Activated B cell treated with CpG ODN at 0.5 μM for 24 hours (primary cell): Measurements from ENCODE around the gene CD80. TPM values are rescaled to one million over a fixed set of nuclear protein-coding genes. Genes with fewer than 3 reads are reported as not detected.

Source experiments
- ATAC-seq: fragments of 200-7000 bp; cut with Tn5 transposase; one replicate; pipeline ENCODE4 v1.10.0; 2021; ENCODE audit warnings: low read depth, mild to moderate bottlenecking, moderate library complexity
- CTCF ChIA-PET: fragments of 350-600 bp; sonication (Branson Sonifier 250); formaldehyde crosslinking; loops from one replicate; lab custom pipeline; 2021; ENCODE audit warnings: antibody characterized with exemption; lab: Charles Lee
- POLR2A ChIA-PET: fragments of 350-600 bp; sonication (Branson Sonifier 250); formaldehyde crosslinking; loops from one replicate; lab custom pipeline; 2021; ENCODE audit warnings: antibody characterized with exemption; lab: Charles Lee
- DNase-seq: peaks from one replicate; pipeline ENCODE4 v3.0.0; 2022
- H3K27ac Mint-ChIP-seq: one replicate; pipeline ENCODE4 v1.8.0; 2020; ENCODE audit warnings: mixed read lengths
- H3K27me3 Mint-ChIP-seq: one replicate; pipeline ENCODE4 v1.8.0; 2021; ENCODE audit warnings: mixed read lengths
- H3K36me3 Mint-ChIP-seq: one replicate; pipeline ENCODE4 v1.8.0; 2021; ENCODE audit warnings: low read depth, mixed read lengths
- H3K4me1 Mint-ChIP-seq: one replicate; pipeline ENCODE4 v1.8.0; 2021; ENCODE audit warnings: mixed read lengths
- H3K4me3 Mint-ChIP-seq: one replicate; pipeline ENCODE4 v1.8.0; 2020; ENCODE audit warnings: mild to moderate bottlenecking, mixed read lengths
- H3K9me3 Mint-ChIP-seq: one replicate; pipeline ENCODE4 v1.8.0; 2020; ENCODE audit warnings: mixed read lengths
- CTCF ChIP-seq: fragments of 200-600 bp; IDR thresholded peaks from one replicate; pipeline ENCODE4 v1.8.0; 2022; ENCODE audit warnings: antibody characterized with exemption, mild to moderate bottlenecking
- intact Hi-C: fragments of 100-400 bp; cut with micrococcal nuclease; formaldehyde crosslinking; loops from one replicate; pipeline ENCODE4 v1.15.1; 2024
- total RNA-seq: library from RNA; stranded (reverse); gene quantifications from 2 replicates; pipeline ENCODE4 v1.2.3, GENCODE V29; 2022

Gene CD80
- total RNA-seq, 1 donor from 2014 or later: 88.1 TPM

- H3K4me3 Mint-ChIP-seq: no peak overlapping the region
- H3K36me3 Mint-ChIP-seq: peaks cover 78% of the 10 kb centered on the region
- POLR2A ChIA-PET: interaction anchor here (1.2 kb wide), 1 partner anchor 13 kb away, joined by 3 read pairs; the partner anchor contains the start of gene TIMMDC1
Measured at GRCh38 chr3:119485563-119485962, 73.9 kb downstream of the CD80 start.

GRCh38 chr3:119483101-119483500 is 76.3 kb downstream of the CD80 start:
- Mint-ChIP-seq H3K9me3 (no peaks in the 10 kb centered on the region), H3K36me3 (peaks cover 78% of the 10 kb centered on the region), H3K27ac (no peak overlapping the region), H3K4me3 (no peak overlapping the region), H3K4me1 (no peaks in the 10 kb centered on the region), H3K27me3 (no peaks in the 10 kb centered on the region)
- no peak for TF ChIP-seq CTCF
- POLR2A ChIA-PET: no interaction called here
- CTCF ChIA-PET: no interaction called here
- intact Hi-C loops: no loop called here
- DNase-seq (no peak), ATAC-seq (no peak)

More at GRCh38 chr3:119485563-119485962, 73.9 kb downstream of the CD80 start:
- CTCF ChIA-PET: no interaction called here
- Mint-ChIP-seq H3K27me3 (no peaks in the 10 kb centered on the region), H3K27ac (no peak overlapping the region), H3K9me3 (no peaks in the 10 kb centered on the region), H3K4me1 (no peaks in the 10 kb centered on the region)
- DNase-seq (no peak), ATAC-seq (no peak)
- intact Hi-C loops: no loop called here
- no peak for TF ChIP-seq CTCF

GRCh38 chr3:119481079-119481478 is 78.3 kb downstream of the CD80 start:
- ChIA-PET POLR2A (interaction anchor here (0.6 kb wide), 1 partner anchor 196 kb away, joined by 3 read pairs; no protein-coding TSS in a partner anchor), CTCF (no interaction called here)
- no peaks in the 10 kb centered on the region for H3K9me3 Mint-ChIP-seq
- ATAC-seq (no peak), DNase-seq (no peak)
- H3K27ac Mint-ChIP-seq: no peak overlapping the region
- intact Hi-C loops: no loop called here
- TF ChIP-seq CTCF: no peak
- no peaks in the 10 kb centered on the region for H3K4me1 Mint-ChIP-seq
- H3K27me3 Mint-ChIP-seq: no peaks in the 10 kb centered on the region
- no peak overlapping the region for H3K4me3 Mint-ChIP-seq
- H3K36me3 Mint-ChIP-seq: peaks cover 84% of the 10 kb centered on the region

Other genes starting within 250 kb of the CD80 start
- 33.7 and 45.6 TPM in 2 replicates for gene TMEM39A, start 96.0 kb downstream of the CD80 start, total RNA-seq
- 32.1 and 35.8 TPM in 2 replicates for gene POGLUT1, start 90.7 kb downstream of the CD80 start, total RNA-seq
- gene TIMMDC1, start 61.1 kb downstream of the CD80 start, total RNA-seq: 73.0 and 76.1 TPM in 2 replicates
- 41.2 and 43.8 TPM in 2 replicates for gene ADPRH, start 19.9 kb upstream of the CD80 start, total RNA-seq
- gene PLA1A, start 38.3 kb upstream of the CD80 start, total RNA-seq: 0.56 and 1.1 TPM in 2 replicates
- 5.5 and 6.7 TPM in 2 replicates for gene POPDC2, start 101.0 kb upstream of the CD80 start, total RNA-seq
- 58.8 and 58.9 TPM in 2 replicates for gene COX17, start 117.8 kb upstream of the CD80 start, total RNA-seq
- 8.5 and 12.9 TPM in 2 replicates for gene CFAP91, start 143.4 kb upstream of the CD80 start, total RNA-seq
- gene NR1I2, start 222.5 kb upstream of the CD80 start, total RNA-seq: 1.1 and 1.2 TPM in 2 replicates